HG03575 (cell line): ENCODE measurements around the gene WNT11.
"Not testable (repeated sequence)": the region's sequence is repeated elsewhere in the genome, so short reads cannot be mapped to it uniquely, and the experiment has no call there.

Source experiments
- ATAC-seq: cut with Tn5 transposase; IDR thresholded peaks from one replicate; pipeline ENCODE4 v1.9.1; 2021; ENCODE audit not compliant: unreplicated experiment, insufficient number of reproducible peaks, low FRiP score; ENCODE audit errors: extremely low read depth

WNT11 gene

GRCh38 chr11:76207642-76208401 lies 1.5 kb upstream of the WNT11 start:
- no peak for ATAC-seq

GRCh38 chr11:76206077-76206326 lies 300 bp downstream of the WNT11 start:
- ATAC-seq = no peak

GRCh38 chr11:76205252-76206076 lies 838 bp downstream of the WNT11 start:
- ATAC-seq = no peak

- ATAC-seq = no peak
Observed at GRCh38 chr11:76203937-76204336, 2.4 kb downstream of the WNT11 start.

GRCh38 chr11:76203131-76203925 lies 3.0 kb downstream of the WNT11 start:
- ATAC-seq = no peak

GRCh38 chr11:76201672-76202412 lies 4.5 kb downstream of the WNT11 start:
- ATAC-seq = no peak

- ATAC-seq = no peak
Observed at GRCh38 chr11:76201056-76201455, 5.2 kb downstream of the WNT11 start.

GRCh38 chr11:76200006-76200940 lies 6.0 kb downstream of the WNT11 start:
- ATAC-seq = no peak

- ATAC-seq = not testable (repeated sequence)
Observed at GRCh38 chr11:76198691-76199090, 7.6 kb downstream of the WNT11 start.

GRCh38 chr11:76197941-76198640 lies 8.2 kb downstream of the WNT11 start:
- ATAC-seq = no peak

GRCh38 chr11:76197332-76197731 lies 9.0 kb downstream of the WNT11 start:
- ATAC-seq = no peak

GRCh38 chr11:76196849-76197248 lies 9.5 kb downstream of the WNT11 start:
- no peak for ATAC-seq

- ATAC-seq = no peak
Observed at GRCh38 chr11:76194872-76195668, 11.2 kb downstream of the WNT11 start.

GRCh38 chr11:76193219-76193618 lies 13.1 kb downstream of the WNT11 start:
- no peak for ATAC-seq

- no peak for ATAC-seq
Observed at GRCh38 chr11:76190376-76190775, 15.9 kb downstream of the WNT11 start.

- ATAC-seq = no peak
Observed at GRCh38 chr11:76189682-76190081, 16.6 kb downstream of the WNT11 start.

GRCh38 chr11:76188873-76189272 lies 17.4 kb downstream of the WNT11 start:
- ATAC-seq = no peak
